Umbilical cord (tissue), 2 donors: ENCODE measurements around the gene MMEL1. TPM values are rescaled to one million over a fixed set of nuclear protein-coding genes. Genes with fewer than 3 reads are reported as not detected.
"Not testable (repeated sequence)": the region's sequence is repeated elsewhere in the genome, so short reads cannot be mapped to it uniquely, and the experiment has no call there.

Experiments used
- DNase-seq: peaks from one replicate; pipeline ENCODE4 v3.0.0-alpha.2; 2015; ENCODE audit warnings: low spot score
- total RNA-seq: library from RNA; depleted of rRNA; stranded (reverse); fragments of >200 nt; gene quantifications from one replicate; pipeline ENCODE4 v1.2.3, GENCODE V29; 2014; ENCODE audit warnings: low replicate concordance; ENCODE audit not compliant: insufficient read depth

The MMEL1 gene
- total RNA-seq, 1 donor from 2014 or later: not detected

- no peak for DNase-seq
These were observed 56.8 kb downstream of the MMEL1 start for GRCh38 chr1:2575801-2576663.

GRCh38 chr1:2574350-2574749 is 58.5 kb downstream of the MMEL1 start:
- no peak for DNase-seq

- DNase-seq: no peak
These were observed 59.4 kb downstream of the MMEL1 start for GRCh38 chr1:2573250-2573920.

- no peak for DNase-seq
These were observed 61.5 kb downstream of the MMEL1 start for GRCh38 chr1:2571348-2571747.

GRCh38 chr1:2570332-2570731 is 62.5 kb downstream of the MMEL1 start:
- DNase-seq: no peak

- DNase-seq: not testable (repeated sequence)
These were observed 63.1 kb downstream of the MMEL1 start for GRCh38 chr1:2569703-2570102.

- no peak for DNase-seq
These were observed 63.8 kb downstream of the MMEL1 start for GRCh38 chr1:2569060-2569459.

GRCh38 chr1:2568187-2568816 is 64.5 kb downstream of the MMEL1 start:
- DNase-seq: not testable (repeated sequence)

- DNase-seq: no peak
These were observed 65.6 kb downstream of the MMEL1 start for GRCh38 chr1:2567083-2567679.

- no peak for DNase-seq
These were observed 66.4 kb downstream of the MMEL1 start for GRCh38 chr1:2566101-2567045.

GRCh38 chr1:2564815-2565374 is 67.9 kb downstream of the MMEL1 start:
- DNase-seq: no peak

GRCh38 chr1:2564006-2564814 is 68.6 kb downstream of the MMEL1 start:
- no peak for DNase-seq

GRCh38 chr1:2563205-2563604 is 69.6 kb downstream of the MMEL1 start:
- no peak for DNase-seq

GRCh38 chr1:2561898-2562895 is 70.6 kb downstream of the MMEL1 start:
- no peak for DNase-seq

- no peak for DNase-seq
These were observed 71.4 kb downstream of the MMEL1 start for GRCh38 chr1:2561446-2561845.

GRCh38 chr1:2560299-2561073 is 72.3 kb downstream of the MMEL1 start:
- no peak for DNase-seq

GRCh38 chr1:2559509-2560298 is 73.1 kb downstream of the MMEL1 start:
- DNase-seq: no peak
